HG03354 (cell line): ENCODE data around the gene GRID1.

Experiments used
- ATAC-seq: cut with Tn5 transposase; IDR thresholded peaks from one replicate; pipeline ENCODE4 v1.9.1; 2021; ENCODE audit warnings: mild to moderate bottlenecking; ENCODE audit not compliant: unreplicated experiment, poor library complexity, severe bottlenecking

Gene GRID1

GRCh38 chr10:86325158-86325557, 41.4 kb downstream of the GRID1 start:
- no peak for ATAC-seq

GRCh38 chr10:86321568-86321967, 45.0 kb downstream of the GRID1 start:
- no peak for ATAC-seq

- ATAC-seq, result no peak
Observed at GRCh38 chr10:86319676-86320075, 46.9 kb downstream of the GRID1 start.

- no peak for ATAC-seq
Observed at GRCh38 chr10:86317949-86318725, 48.5 kb downstream of the GRID1 start.

- ATAC-seq, result no peak
Observed at GRCh38 chr10:86316990-86317389, 49.6 kb downstream of the GRID1 start.

- no peak for ATAC-seq
Observed at GRCh38 chr10:86316274-86316835, 50.2 kb downstream of the GRID1 start.

GRCh38 chr10:86315549-86315942, 51.0 kb downstream of the GRID1 start:
- ATAC-seq, result no peak

- ATAC-seq, result no peak
Observed at GRCh38 chr10:86314616-86315548, 51.7 kb downstream of the GRID1 start.

GRCh38 chr10:86313621-86314041, 53.0 kb downstream of the GRID1 start:
- no peak for ATAC-seq

GRCh38 chr10:86312701-86313270, 53.8 kb downstream of the GRID1 start:
- ATAC-seq, result no peak

GRCh38 chr10:86311906-86312305, 54.7 kb downstream of the GRID1 start:
- ATAC-seq, result no peak

GRCh38 chr10:86311190-86311589, 55.4 kb downstream of the GRID1 start:
- no peak for ATAC-seq

- ATAC-seq, result no peak
Observed at GRCh38 chr10:86310702-86311101, 55.9 kb downstream of the GRID1 start.

- ATAC-seq, result no peak
Observed at GRCh38 chr10:86310291-86310690, 56.3 kb downstream of the GRID1 start.

GRCh38 chr10:86308056-86308455, 58.5 kb downstream of the GRID1 start:
- no peak for ATAC-seq

- ATAC-seq, result no peak
Observed at GRCh38 chr10:86306628-86307278, 59.8 kb downstream of the GRID1 start.

- no peak for ATAC-seq
Observed at GRCh38 chr10:86305521-86305920, 61.1 kb downstream of the GRID1 start.

- ATAC-seq, result no peak
Observed at GRCh38 chr10:86304436-86304835, 62.2 kb downstream of the GRID1 start.

- no peak for ATAC-seq
Observed at GRCh38 chr10:86303626-86304025, 63.0 kb downstream of the GRID1 start.

GRCh38 chr10:86301971-86302370, 64.6 kb downstream of the GRID1 start:
- no peak for ATAC-seq
